GM18858 (cell line): ENCODE results near the gene SYNGR3.
"Not testable (repeated sequence)": the region's sequence is repeated elsewhere in the genome, so short reads cannot be mapped to it uniquely, and the experiment has no call there.

ENCODE experiments used
- ATAC-seq: cut with Tn5 transposase; IDR thresholded peaks from one replicate; pipeline ENCODE4 v1.9.1; 2021; ENCODE audit not compliant: unreplicated experiment

Gene SYNGR3

DNA sequence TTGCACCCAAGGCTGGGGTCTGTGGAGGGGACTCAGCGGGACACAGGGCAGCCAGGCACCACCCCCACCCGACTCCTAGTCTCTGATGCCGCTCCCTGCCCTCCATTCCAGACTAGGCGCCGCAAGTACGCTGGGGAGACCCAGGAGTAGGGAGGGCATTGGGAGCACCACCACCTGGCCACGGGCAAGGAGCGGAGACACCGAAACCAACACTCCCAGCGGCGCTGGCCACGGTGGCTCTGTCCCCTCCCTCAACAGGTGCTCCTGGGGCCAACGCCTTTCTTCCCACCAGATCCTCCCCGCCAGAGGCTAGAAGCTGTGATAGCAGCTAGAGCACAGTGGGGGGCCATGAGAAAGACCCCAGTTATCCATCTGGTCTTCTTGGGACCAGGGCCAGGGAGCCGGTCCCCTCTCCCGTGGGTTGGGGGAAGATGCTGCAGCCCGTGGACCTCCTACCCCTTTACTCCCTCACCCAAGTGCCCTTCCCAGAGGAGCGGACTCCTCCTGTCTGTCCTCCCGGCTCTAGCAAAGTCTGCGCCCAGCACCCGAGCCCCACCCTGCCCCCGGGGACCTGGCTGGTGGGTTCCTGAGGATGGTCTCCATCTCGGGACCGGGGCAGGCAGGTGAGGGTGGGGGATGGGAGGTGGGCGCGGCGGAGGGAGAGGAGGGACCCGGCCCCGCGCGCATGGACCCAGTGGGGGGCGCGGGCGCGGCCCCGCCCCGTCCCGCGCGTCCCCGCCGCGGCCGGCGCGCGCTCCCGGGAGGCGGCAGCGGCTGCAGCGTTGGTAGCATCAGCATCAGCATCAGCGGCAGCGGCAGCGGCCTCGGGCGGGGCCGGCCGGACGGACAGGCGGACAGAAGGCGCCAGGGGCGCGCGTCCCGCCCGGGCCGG lies at the start of gene SYNGR3:
Gene SYNGR3, plus strand, starts transcription at position 762 of the 892 bp plus-strand sequence. CDS start 133 bp downstream, outside the sequence.
- no peak for ATAC-seq

DNA sequence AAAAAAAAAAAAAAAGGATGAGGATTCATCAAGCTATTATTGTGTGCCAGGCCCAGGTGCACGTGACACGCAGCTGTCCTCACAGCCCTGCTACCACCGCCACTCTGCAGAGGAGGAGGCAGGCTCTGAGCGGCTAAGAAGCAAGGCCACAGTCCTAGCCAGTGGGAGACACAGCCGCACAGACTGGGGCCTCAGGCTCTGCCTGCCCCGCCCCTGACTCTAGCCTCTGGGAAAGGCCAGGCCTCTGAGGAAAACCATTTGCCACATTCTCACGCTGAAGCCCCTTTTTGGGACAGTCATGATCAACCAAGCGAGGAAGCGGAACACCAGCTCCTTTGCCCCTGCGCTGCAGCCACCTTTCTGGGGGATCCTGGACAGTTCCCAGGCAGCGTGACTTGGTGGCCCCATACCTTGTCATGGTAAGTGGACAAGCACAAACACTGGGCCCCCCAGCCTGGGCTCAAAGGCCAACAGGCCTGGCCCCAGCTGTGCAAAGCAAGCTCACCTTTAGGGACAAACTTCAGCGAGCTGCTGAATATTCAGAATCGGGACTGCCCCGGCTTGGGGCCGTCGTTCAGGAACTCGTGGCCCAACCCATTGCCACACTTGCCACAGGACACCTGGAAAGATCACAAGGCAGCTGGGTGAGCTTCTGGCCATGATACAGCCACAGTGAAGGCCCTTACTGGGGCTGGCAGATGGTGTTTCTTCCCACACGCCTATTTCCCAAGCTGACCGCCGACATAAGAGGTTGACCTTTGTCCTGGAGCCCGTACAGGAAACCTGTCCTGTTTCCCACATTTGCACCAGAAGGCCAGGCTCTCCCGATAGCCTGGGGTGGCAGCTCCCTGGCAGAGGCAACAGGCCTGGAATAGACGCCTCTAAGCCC lies 49.3 kb upstream of the SYNGR3 start:
- ATAC-seq, result no peak

DNA sequence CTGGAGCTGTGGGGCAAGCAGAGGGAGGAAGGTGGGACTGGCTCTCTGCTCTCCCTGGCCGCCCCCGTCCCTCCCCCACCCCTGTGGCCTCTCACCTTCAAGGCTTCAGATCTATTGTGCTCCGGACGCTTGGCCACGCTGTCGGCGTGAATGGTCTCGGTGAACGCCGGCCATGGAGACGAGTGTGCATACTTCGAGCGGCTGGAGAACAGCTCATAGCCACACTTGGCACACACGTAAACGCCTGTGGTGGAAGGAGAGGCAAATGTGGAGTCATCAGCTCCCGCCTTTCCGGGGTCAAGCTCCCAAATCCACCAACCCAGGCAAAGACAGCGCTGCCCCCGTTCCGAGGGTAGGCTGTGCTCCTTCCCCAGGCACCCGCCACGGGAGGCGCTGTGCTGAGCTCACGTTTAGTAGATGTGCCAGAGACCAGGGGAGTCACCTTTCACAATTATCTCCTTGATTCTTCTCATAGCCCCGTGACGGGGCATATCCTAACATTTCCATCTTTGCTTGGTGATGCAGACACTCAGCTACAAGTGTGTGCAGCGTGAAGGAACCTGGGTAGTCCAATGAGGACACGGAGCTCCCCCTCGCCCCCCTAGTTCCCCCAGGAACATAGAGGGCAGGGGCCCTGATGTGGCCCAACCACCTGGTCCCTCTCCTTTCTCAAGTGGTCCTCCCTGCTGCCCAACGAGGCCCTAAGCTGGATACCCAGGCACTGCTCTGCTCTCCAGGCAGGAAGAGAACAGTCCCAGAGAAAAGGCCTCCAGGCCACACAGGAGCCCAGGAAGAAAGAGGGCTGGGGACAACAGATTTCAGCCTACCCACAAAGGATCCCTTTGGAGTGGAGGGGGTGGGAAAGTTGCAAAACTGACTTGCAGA lies 48.4 kb upstream of the SYNGR3 start:
- no peak for ATAC-seq

DNA sequence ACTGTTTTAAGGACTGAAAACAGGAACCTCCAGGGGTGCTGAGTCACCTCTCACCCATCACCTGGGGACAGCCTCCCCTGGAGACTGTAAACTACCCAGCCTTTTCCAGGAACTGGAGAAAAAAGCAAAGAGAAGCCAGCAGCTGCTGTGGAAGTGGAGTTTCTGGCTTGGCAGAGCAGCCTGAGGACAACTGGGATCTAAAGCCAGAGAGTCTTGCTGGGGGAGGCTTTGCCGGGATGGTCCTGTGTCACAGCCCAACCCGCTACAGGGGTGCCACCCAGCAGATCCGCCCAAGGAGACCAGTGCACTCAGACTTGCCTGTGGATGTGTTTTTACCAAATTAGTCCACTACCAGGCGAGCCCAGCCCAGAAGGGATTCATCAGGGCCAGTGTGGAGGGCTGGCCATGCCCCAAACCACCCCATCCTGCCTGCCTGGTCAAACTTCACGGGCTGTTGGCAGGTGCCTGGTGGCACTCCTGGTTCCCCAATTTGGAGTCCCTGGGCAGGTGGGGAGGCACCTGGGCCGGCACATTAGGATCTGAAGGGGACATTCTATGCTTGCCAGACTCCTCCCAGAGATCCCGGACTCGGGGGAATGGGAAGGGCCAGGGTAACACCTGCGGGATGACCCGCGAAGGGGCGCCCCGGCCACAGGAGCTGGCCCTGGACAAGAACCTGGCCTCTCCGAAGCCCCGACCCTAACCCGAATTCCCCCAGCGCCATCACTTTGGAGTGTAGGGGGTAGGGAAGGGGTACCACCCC lies 47.5 kb upstream of the SYNGR3 start:
- ATAC-seq, result no peak

GRCh38 chr16:1942810-1943726 lies 46.7 kb upstream of the SYNGR3 start, which contains the start of gene MSRB1:
TSS of gene MSRB1 (minus strand) at chr16:1943199. CDS start at chr16:1943156, 43 bp downstream.
- ATAC-seq, result peak; percentile 71

GRCh38 chr16:1944612-1945199 lies 45.1 kb upstream of the SYNGR3 start:
- no peak for ATAC-seq

DNA sequence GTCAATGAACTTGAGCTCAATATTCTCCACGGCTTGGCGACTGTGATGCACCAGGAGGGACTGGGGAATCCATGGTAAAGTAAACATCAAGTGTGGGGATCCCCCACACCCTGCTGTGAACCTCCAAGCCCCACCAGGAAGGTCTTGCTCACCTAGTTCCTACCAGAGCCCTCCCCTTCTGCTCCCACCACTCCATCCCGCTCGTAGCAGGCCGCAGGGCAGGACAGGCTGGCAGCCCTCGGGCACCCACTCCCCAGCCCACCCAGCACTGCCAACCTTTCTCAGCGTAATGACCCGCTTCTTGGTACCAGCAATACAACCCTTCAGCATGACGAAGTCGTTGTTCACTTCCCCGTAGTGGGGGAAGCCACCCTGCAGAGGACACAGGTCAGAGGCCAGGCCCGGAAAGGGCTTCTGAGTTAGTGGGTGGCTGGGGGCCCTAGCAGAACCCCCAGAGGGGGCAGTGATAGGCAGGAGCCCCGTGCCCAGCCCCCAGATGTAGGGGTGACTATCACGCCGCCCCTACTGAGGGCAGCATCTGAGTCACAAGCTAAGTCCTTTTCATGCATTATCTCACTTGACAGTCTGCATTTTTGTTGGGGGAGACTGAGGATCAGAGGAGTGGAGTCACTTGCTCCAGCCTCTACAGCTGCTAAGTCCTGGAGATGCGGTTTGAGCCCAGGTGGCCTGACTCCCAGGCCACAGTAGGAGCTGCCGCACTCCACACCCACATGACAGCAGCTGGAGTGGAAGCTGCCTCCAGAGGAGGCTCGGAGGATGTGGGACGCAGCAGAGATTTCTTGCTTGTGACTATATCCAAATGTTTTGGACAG lies 44.0 kb upstream of the SYNGR3 start:
- no peak for ATAC-seq

DNA sequence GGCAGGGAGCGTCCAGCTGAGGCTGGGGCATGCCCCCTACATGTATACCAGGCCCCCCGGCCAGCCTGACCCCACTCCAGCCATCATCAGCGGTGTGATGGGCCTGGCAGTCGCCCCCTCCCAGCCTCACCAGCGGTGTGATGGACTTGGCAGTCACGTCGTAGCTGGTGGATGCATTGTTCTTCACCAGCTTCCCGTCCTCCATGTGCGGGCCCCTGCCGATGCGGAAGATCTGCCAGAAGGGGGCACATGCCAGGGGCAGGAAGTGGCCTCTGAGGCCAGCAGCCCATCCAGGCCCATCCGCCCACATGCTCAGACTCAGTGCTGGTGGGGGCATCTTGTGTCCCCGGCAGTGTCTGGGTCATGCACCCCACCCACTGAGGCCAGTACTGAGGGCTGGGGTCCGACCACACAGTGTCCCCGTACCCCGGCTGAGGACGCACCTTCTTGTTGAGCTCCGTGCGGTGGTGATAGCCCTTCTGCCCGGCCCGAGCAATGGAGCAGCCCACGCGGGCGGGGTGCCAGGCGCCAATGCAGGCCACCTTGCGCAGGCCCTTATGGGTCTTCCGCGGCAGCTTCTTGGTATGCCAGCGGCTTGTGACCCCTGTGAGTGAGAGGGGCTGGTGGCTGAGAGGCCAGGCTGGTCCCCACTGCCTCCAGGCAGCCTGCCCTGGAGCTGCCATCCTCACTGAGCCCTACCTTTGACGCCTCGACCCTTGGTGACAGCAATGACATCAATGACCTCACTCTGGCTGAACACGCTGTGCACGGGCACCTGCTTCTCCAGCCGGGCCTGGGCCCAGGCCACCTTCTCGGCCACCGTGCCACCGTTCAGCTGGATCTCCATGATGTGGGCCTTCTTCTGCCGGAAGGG lies 43.0 kb upstream of the SYNGR3 start:
- ATAC-seq, result no peak

DNA sequence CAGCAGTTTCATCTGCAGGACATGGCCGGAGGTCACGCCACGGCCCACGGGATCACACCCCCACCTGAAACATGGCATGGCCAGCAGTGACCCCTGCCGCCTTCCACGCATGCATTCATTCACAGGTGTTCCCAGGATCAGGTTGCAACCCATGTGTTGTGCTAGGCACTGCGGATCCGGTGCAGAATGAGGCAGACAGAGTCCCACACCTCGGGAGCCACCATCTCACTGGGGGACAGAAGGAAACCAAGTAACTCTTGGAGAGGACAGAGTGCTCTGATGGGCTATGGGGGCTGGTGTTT lies 42.5 kb upstream of the SYNGR3 start:
- no peak for ATAC-seq

GRCh38 chr16:1949507-1949906 lies 40.3 kb upstream of the SYNGR3 start:
- ATAC-seq, result no peak

- no peak for ATAC-seq
Measured at GRCh38 chr16:1950047-1950446, 39.7 kb upstream of the SYNGR3 start.

- no peak for ATAC-seq
Measured at GRCh38 chr16:1950559-1950958, 39.2 kb upstream of the SYNGR3 start.

DNA sequence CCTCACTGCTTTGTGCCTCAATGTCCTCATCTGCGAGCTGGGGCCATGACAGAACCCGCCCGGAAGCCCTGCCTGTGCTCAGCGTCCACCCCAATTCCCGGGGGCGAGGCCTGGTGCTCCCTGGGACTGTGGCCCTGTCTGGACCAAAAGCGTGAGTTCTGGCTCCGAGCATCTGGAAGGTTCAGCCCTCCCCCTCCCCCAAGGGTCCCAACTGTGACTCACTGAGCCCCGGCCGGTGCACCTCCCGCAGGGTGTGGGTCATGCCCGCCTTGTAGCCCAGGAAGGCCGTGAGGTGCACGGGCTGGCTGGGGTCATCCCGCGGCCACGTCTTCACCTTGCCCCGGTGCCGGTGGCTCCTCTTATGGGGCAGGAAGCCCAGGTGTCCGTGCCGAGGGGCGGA lies 36.0 kb upstream of the SYNGR3 start:
- ATAC-seq, result no peak

DNA sequence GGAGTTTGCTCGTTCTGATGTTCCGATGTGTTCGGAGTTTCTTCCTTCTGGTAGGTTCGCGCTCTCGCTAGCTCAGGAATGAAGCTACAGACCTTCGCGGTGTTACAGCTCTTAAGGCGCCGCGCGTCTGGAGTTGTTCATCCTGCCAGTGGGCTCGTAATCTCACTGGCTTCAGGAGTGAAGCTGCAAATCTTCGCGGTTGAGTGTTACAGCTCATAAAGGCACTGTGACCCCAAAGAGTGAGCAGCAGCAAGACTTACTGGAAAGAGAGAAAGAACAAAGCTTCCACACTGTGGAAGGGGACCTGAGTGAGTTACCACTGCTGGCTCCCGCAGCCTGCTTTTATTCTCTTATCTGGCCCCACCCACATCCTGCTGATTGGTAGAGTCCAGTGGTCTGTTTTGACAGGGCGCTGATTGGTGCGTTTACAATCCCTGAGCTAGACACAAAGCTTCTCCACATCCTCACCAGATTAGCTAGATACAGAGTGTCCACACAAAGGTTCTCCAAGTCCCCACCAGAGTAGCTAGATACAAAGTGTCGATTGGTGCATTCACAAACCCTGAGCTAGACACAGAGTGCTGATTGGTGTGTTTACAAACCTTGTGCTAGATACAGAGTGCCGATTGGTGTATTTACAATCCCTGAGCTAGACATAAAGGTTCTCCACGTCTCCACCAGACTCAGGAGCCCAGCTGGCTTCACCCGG lies 32.2 kb upstream of the SYNGR3 start:
- ATAC-seq, result not testable (repeated sequence)

DNA sequence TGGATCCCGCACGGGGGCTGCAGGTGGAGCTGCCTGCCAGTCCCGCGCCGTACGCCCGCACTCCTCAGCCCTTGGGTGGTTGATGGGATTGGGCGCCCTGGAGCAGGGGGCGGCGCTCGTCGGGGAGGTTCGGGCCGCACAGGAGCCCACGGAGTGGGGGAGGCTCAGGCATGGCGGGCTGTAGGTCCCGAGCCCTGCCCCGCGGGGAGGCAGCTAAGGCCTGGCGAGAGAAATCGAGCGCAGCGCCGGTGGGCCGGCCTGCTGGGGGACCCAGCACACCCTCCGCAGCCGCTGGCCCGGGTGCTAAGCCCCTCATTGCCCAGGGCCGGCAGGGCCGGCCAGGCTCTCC lies 31.7 kb upstream of the SYNGR3 start:
- not testable (repeated sequence) for ATAC-seq

- ATAC-seq, result no peak
Measured at GRCh38 chr16:1958715-1959268, 31.0 kb upstream of the SYNGR3 start.
